Liver (tissue), 9 donors: ENCODE data around the gene TMEM14C. TPM values are rescaled to one million over a fixed set of nuclear protein-coding genes. Genes with fewer than 3 reads are reported as not detected.

Experiments used
- DNase-seq: peaks from one replicate; pipeline ENCODE4 v3.0.0-alpha.2; 2017; ENCODE audit warnings: low spot score
- H3K27ac ChIP-seq, 2 donors: one replicate each; pipeline ENCODE4 v1.7.0; 2013; ENCODE audit warnings: inconsistent platforms in 2 of 2, low read length in 2 of 2, control low read depth in 1 of 2, low read depth in 1 of 2, mild to moderate bottlenecking in 1 of 2
- H3K27me3 ChIP-seq, 4 donors: one replicate each; pipeline versions ENCODE4 v1.6.1 to v1.7.0; 2013; ENCODE audit warnings: low read length in 3 of 4, inconsistent platforms in 1 of 4, mild to moderate bottlenecking in 1 of 4, moderate library complexity in 1 of 4; ENCODE audit not compliant: control insufficient read depth in 4 of 4, insufficient read depth in 4 of 4
- H3K36me3 ChIP-seq, 4 donors: one replicate each; pipeline versions ENCODE4 v1.6.1 to v1.7.0; 2013; ENCODE audit warnings: low read length in 3 of 4, mild to moderate bottlenecking in 3 of 4, low read depth in 1 of 4, moderate library complexity in 1 of 4; ENCODE audit not compliant: control insufficient read depth in 4 of 4, insufficient read depth in 3 of 4
- H3K4me1 ChIP-seq, 4 donors: one replicate each; pipeline versions ENCODE4 v1.6.1 to v1.7.0; 2013; ENCODE audit warnings: low read length in 3 of 4, mild to moderate bottlenecking in 3 of 4, moderate library complexity in 1 of 4; ENCODE audit not compliant: control insufficient read depth in 4 of 4, insufficient read depth in 4 of 4
- H3K4me3 ChIP-seq, 3 donors: one replicate each; pipeline versions ENCODE4 v1.6.1 to v1.7.0; 2013; ENCODE audit warnings: low read length in 3 of 3, control low read depth in 1 of 3, low read depth in 1 of 3, mild to moderate bottlenecking in 1 of 3
- H3K9ac ChIP-seq, 2 donors: one replicate each; pipeline ENCODE4 v1.7.0; 2013; ENCODE audit warnings: low read length in 2 of 2, mild to moderate bottlenecking in 2 of 2, moderate library complexity in 2 of 2, control low read depth in 1 of 2, low read depth in 1 of 2
- H3K9me3 ChIP-seq, 4 donors: one replicate each; pipeline versions ENCODE4 v1.6.1 to v1.7.0; 2013; ENCODE audit warnings: low read length in 3 of 4; ENCODE audit not compliant: control insufficient read depth in 4 of 4
- ATF3 ChIP-seq: IDR thresholded peaks from 2 replicates; pipeline ENCODE4 v1.6.1; 2016; ENCODE audit warnings: antibody characterized with exemption
- CTCF ChIP-seq: fragments of 150-350 bp; IDR thresholded peaks from 2 replicates; pipeline ENCODE4 v1.5.1; 2017; ENCODE audit warnings: improper control_type of control experiment, low read depth, low read length; ENCODE audit not compliant: missing input control
- EGR1 ChIP-seq, 2 donors: IDR thresholded peaks; 2 replicates each; pipeline ENCODE4 v1.6.1; 2016 to 2018; ENCODE audit warnings: antibody characterized with exemption in 2 of 2, low read depth in 2 of 2
- FOXA1 ChIP-seq: IDR thresholded peaks from 2 replicates; pipeline ENCODE4 v1.6.1; 2016; ENCODE audit warnings: antibody characterized with exemption
- FOXA2 ChIP-seq: IDR thresholded peaks from 2 replicates; pipeline ENCODE4 v1.6.1; 2016; ENCODE audit warnings: antibody characterized with exemption
- GABPA ChIP-seq, 2 donors: IDR thresholded peaks in 1 of 2; conservative IDR thresholded peaks in 1 of 2; 2 replicates each; pipeline ENCODE4 v1.6.1; 2016; ENCODE audit warnings: antibody characterized with exemption in 2 of 2, mild to moderate bottlenecking in 1 of 2, moderate library complexity in 1 of 2
- HNF4A ChIP-seq, 2 donors: conservative IDR thresholded peaks; 2 replicates each; pipeline ENCODE4 v1.6.1; 2016; ENCODE audit warnings: antibody characterized with exemption in 2 of 2, mild to moderate bottlenecking in 2 of 2
- HNF4G ChIP-seq: IDR thresholded peaks from 2 replicates; pipeline ENCODE4 v1.6.1; 2016; ENCODE audit warnings: antibody characterized with exemption
- JUND ChIP-seq, 2 donors: IDR thresholded peaks; 2 replicates each; pipeline ENCODE4 v1.6.1; 2016; ENCODE audit warnings: antibody characterized with exemption in 2 of 2
- NR2F2 ChIP-seq: IDR thresholded peaks from 2 replicates; pipeline ENCODE4 v1.6.1; 2016; ENCODE audit warnings: antibody characterized with exemption
- RAD21 ChIP-seq, 2 donors: IDR thresholded peaks; 2 replicates each; pipeline ENCODE4 v1.6.1; 2016; ENCODE audit warnings: antibody characterized with exemption in 2 of 2, mild to moderate bottlenecking in 2 of 2
- RXRA ChIP-seq, 2 donors: IDR thresholded peaks; 2 replicates each; pipeline ENCODE4 v1.6.1; 2017 to 2018; ENCODE audit warnings: antibody characterized with exemption in 2 of 2, mild to moderate bottlenecking in 1 of 2
- SP1 ChIP-seq: IDR thresholded peaks from 2 replicates; pipeline ENCODE4 v1.6.1; 2018; ENCODE audit warnings: antibody characterized with exemption, mild to moderate bottlenecking
- TAF1 ChIP-seq: conservative IDR thresholded peaks from 2 replicates; pipeline ENCODE4 v1.6.1; 2016; ENCODE audit warnings: antibody characterized with exemption, mild to moderate bottlenecking
- YY1 ChIP-seq: IDR thresholded peaks from 2 replicates; pipeline ENCODE4 v1.6.1; 2016; ENCODE audit warnings: antibody characterized with exemption, mild to moderate bottlenecking
- ZBTB33 ChIP-seq: IDR thresholded peaks from 2 replicates; pipeline ENCODE4 v1.6.1; 2016; ENCODE audit warnings: antibody characterized with exemption
- WGBS: extraction: QIAGEN DNeasy Blood & Tissue Kit; methylation state at CpG from one replicate; pipeline ENCODE4 v1.1.7; 2013; 5-methylcytosine and 5-hydroxymethylcytosine counted together
- polyA plus RNA-seq, 2 donors: library from polyadenylated mRNA; stranded (reverse) in 1 of 2; unstranded in 1 of 2; fragments of 200-250 nt in 1 of 2; fragments of >200 nt in 1 of 2; fragmentation: Nextera tagmentation in 1 of 2; extraction: Ambion mirVana in 1 of 2; gene quantifications; one replicate each; pipeline versions ENCODE4 v1.2.1 to v1.2.3, GENCODE V29; 2013 to 2015
- total RNA-seq, 2 donors: library from RNA; depleted of rRNA; stranded (reverse); fragments of >200 nt; gene quantifications; one replicate each; pipeline ENCODE4 v1.2.3, GENCODE V29; 2014
- TF ChIP-seq, protein P1 (sequence below): IDR thresholded peaks from 2 replicates; pipeline ENCODE4 v1.6.1; 2016; ENCODE audit warnings: antibody characterized with exemption, mild to moderate bottlenecking
- TF ChIP-seq, protein P2 (sequence below): IDR thresholded peaks from 2 replicates; pipeline ENCODE4 v1.6.1; 2016; ENCODE audit warnings: antibody characterized with exemption
- donor health status: healthy.
- donor health status: healthy.
- donor health status: healthy.
- donor health status: healthy.
- donor health status: healthy.

TMEM14C gene
- total and polyA plus RNA-seq, 4 donors, result 36.8 to 239 (median 94.9) TPM

DNA sequence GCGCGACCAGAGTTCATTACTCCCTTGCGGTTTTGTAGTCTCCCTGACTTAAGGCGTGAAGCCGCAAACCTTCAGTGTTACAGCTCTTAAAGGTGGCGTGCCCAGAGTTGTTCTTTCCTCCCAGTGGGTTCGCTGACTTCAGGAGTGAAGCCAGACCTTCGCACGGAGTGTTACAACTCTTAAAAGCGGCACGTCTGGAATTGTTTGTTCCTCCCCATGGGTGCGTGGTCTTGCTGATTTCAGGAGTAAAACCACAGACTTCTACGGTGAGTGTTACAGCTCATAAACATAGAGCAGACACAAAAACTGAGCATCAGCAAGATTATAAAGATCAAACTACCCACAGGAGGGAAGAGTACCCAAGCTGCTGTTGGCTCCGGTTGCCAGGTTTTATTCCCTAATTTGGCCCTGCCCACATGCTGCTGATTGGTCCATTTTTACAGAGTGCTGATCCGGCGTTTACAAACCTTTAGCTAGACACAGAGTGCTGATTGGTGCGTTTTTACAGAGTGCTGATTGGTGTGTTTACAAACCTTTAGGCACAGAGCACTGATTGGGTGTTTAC is 10.4 kb downstream of the TMEM14C start:
- no peak for TF ChIP-seq YY1
- TF ChIP-seq, protein P1, sequence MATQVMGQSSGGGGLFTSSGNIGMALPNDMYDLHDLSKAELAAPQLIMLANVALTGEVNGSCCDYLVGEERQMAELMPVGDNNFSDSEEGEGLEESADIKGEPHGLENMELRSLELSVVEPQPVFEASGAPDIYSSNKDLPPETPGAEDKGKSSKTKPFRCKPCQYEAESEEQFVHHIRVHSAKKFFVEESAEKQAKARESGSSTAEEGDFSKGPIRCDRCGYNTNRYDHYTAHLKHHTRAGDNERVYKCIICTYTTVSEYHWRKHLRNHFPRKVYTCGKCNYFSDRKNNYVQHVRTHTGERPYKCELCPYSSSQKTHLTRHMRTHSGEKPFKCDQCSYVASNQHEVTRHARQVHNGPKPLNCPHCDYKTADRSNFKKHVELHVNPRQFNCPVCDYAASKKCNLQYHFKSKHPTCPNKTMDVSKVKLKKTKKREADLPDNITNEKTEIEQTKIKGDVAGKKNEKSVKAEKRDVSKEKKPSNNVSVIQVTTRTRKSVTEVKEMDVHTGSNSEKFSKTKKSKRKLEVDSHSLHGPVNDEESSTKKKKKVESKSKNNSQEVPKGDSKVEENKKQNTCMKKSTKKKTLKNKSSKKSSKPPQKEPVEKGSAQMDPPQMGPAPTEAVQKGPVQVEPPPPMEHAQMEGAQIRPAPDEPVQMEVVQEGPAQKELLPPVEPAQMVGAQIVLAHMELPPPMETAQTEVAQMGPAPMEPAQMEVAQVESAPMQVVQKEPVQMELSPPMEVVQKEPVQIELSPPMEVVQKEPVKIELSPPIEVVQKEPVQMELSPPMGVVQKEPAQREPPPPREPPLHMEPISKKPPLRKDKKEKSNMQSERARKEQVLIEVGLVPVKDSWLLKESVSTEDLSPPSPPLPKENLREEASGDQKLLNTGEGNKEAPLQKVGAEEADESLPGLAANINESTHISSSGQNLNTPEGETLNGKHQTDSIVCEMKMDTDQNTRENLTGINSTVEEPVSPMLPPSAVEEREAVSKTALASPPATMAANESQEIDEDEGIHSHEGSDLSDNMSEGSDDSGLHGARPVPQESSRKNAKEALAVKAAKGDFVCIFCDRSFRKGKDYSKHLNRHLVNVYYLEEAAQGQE, result no peak
- TF ChIP-seq ZBTB33, result no peak
- no peak for TF ChIP-seq HNF4A (conservative IDR thresholded peaks at IDR 0.05)
- TF ChIP-seq GABPA (IDR thresholded peaks at IDR 0.05 in 1 of 2, conservative IDR thresholded peaks at IDR 0.05 in 1 of 2), result no peak
- no peak for TF ChIP-seq HNF4G
- no peak for TF ChIP-seq RAD21 (IDR thresholded peaks at IDR 0.05)
- no peak for TF ChIP-seq CTCF
- no peak for TF ChIP-seq TAF1
- no peak for TF ChIP-seq JUND (IDR thresholded peaks at IDR 0.05)
- no peak for TF ChIP-seq SP1
- TF ChIP-seq NR2F2, result no peak
- no peak for TF ChIP-seq ATF3
- no peak for TF ChIP-seq FOXA2
- no peak for TF ChIP-seq RXRA (IDR thresholded peaks at IDR 0.05)
- TF ChIP-seq EGR1 (IDR thresholded peaks at IDR 0.05; ENCODE audit: low read depth in 2 of 2), result no peak
- TF ChIP-seq FOXA1, result no peak
- TF ChIP-seq, protein P2, sequence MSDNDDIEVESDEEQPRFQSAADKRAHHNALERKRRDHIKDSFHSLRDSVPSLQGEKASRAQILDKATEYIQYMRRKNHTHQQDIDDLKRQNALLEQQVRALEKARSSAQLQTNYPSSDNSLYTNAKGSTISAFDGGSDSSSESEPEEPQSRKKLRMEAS, result no peak
- H3K4me1 ChIP-seq, result no peaks in the 10 kb centered on the region
- no peak overlapping the region for H3K27ac ChIP-seq
- no peaks in the 10 kb centered on the region for H3K27me3 ChIP-seq
- peaks cover 5 to 42% (median 23%) of the 10 kb centered on the region in 4 donors for H3K36me3 ChIP-seq
- H3K4me3 ChIP-seq, result no peak overlapping the region
- no peaks in the 10 kb centered on the region for H3K9me3 ChIP-seq
- no peak overlapping the region for H3K9ac ChIP-seq
- no peak for DNase-seq
- WGBS, result 94% methylated on average over 17 of the region's 17 CpGs
